C4-2B (cell line): Measurements from ENCODE around the gene SHCBP1.

Experiments used
- CTCF ChIP-seq: fragments of 450-650 bp; conservative IDR thresholded peaks from 2 replicates; pipeline ENCODE4 v1.5.1; 2017; ENCODE audit warnings: mild to moderate bottlenecking
- ZFX ChIP-seq: fragments of 450-650 bp; IDR thresholded peaks from 2 replicates; pipeline ENCODE4 v1.6.1; 2017

- TF ChIP-seq CTCF (no peak), ZFX (no peak)
These were observed 63.2 kb downstream of the SHCBP1 start for GRCh38 chr16:46558018-46558417.
